Sigmoid colon (tissue), 7 donors: Measurements from ENCODE around the gene VWA1. TPM values are rescaled to one million over a fixed set of nuclear protein-coding genes. Genes with fewer than 3 reads are reported as not detected.
"Not testable (repeated sequence)": the region's sequence is repeated elsewhere in the genome, so short reads cannot be mapped to it uniquely, and the experiment has no call there.

Source experiments
- DNase-seq: peaks from one replicate; pipeline ENCODE4 v3.0.0-alpha.2; 2019
- H3K27ac ChIP-seq, 4 donors: fragments of 200-600 bp; sonication (generic); one replicate each; pipeline ENCODE4 v1.5.1; 2016 to 2019; ENCODE audit warnings: mild to moderate bottlenecking in 1 of 4
- H3K27me3 ChIP-seq, 3 donors: fragments of 200-600 bp; sonication (generic); one replicate each; pipeline ENCODE4 v1.5.1; 2019; ENCODE audit warnings: mild to moderate bottlenecking in 1 of 3
- H3K36me3 ChIP-seq, 4 donors: fragments of 200-600 bp; sonication (generic); one replicate each; pipeline ENCODE4 v1.5.1; 2016 to 2019
- H3K4me1 ChIP-seq, 4 donors: fragments of 200-600 bp; sonication (generic); one replicate each; pipeline ENCODE4 v1.5.1; 2017 to 2019
- H3K4me3 ChIP-seq, 4 donors: fragments of 200-600 bp; sonication (generic); one replicate each; pipeline ENCODE4 v1.5.1; 2017 to 2019; ENCODE audit warnings: mild to moderate bottlenecking in 2 of 4, moderate library complexity in 1 of 4
- H3K9me3 ChIP-seq, 4 donors: fragments of 200-600 bp in 3 of 4; sonication (generic) in 3 of 4; one replicate each; pipeline versions ENCODE4 v1.5.1 to v1.6.1; 2013 to 2019
- EP300 ChIP-seq, 4 donors: sonication (generic); formaldehyde crosslinking; IDR thresholded peaks; one replicate each; pipeline ENCODE4 v1.6.1; 2017; ENCODE audit warnings: antibody characterized with exemption in 4 of 4
- POLR2A ChIP-seq, 2 donors: fragments of 450-650 bp; IDR thresholded peaks; one replicate each; pipeline ENCODE4 v1.6.1; 2016; ENCODE audit warnings: antibody characterized with exemption in 2 of 2, mild to moderate bottlenecking in 2 of 2, moderate library complexity in 2 of 2
- POLR2AphosphoS5 ChIP-seq, 4 donors: sonication (generic); formaldehyde crosslinking; IDR thresholded peaks; one replicate each; pipeline ENCODE4 v1.6.1; 2017; ENCODE audit warnings: antibody characterized with exemption in 4 of 4
- WGBS, 2 donors: extraction: QIAGEN DNeasy Blood & Tissue Kit; methylation state at CpG; one replicate each; pipeline ENCODE4 v1.1.7; 2013; 5-methylcytosine and 5-hydroxymethylcytosine counted together
- intact Hi-C: fragments of 100-400 bp; cut with DNase I; formaldehyde crosslinking; loops from one replicate; pipeline ENCODE4 v1.15.1; 2023
- polyA plus RNA-seq, 3 donors: library from polyadenylated mRNA; stranded (reverse); fragments of 200-250 nt; gene quantifications; one replicate each; pipeline ENCODE4 v1.2.3, GENCODE V29; 2013
- total RNA-seq, 4 donors: library from RNA; depleted of rRNA; stranded (reverse); fragments of >200 nt; gene quantifications; one replicate each; pipeline ENCODE4 v1.1.0, GENCODE V29; 2016
- TF ChIP-seq, protein P1 (sequence below), 4 experiments: fragments of 450-650 bp in 3 of 4; fragments of 200-600 bp in 1 of 4; IDR thresholded peaks; one replicate each; pipeline ENCODE4 v1.5.1; 2016 to 2019; ENCODE audit warnings: antibody characterized with exemption in 4 of 4, mild to moderate bottlenecking in 3 of 4, moderate library complexity in 2 of 4
- donor health status: healthy with polysubstance abuse.
- donor health status: Bipolar disorder and iron deficiency.
- donor health status: healthy.

VWA1 gene
- total and polyA plus RNA-seq, 7 donors = 2.4 to 107 (median 47.1) TPM

DNA sequence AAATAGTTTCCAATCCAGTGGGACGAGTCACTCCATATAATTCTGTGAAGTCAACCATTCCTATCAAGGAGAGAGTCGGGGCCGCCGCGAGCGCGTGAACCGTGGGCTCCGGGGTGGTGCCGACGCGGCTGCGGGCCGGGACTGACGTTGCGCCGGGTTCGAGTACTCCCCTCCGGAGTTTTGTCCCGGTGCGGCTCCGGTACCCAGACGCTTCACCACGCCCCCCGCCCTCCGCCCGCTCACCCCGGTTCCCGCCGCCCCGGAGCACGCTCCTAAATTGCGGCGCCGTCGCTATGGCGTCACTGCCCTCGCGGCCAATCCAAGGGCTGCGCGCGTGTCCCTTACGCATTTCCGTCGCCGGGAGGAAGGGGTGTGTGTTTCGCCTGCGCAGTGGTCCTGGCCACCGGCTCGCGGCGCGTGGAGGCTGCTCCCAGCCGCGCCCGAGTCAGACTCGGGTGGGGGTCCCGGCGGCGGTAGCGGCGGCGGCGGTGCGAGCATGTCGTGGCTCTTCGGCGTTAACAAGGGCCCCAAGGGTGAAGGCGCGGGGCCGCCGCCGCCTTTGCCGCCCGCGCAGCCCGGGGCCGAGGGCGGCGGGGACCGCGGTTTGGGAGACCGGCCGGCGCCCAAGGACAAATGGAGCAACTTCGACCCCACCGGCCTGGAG, 36.0 kb downstream of the VWA1 start, which contains the start of gene ATAD3B:
Gene ATAD3B (plus strand): TSS at position 377 of the 664 bp plus-strand sequence. CDS start 120 bp downstream, at position 497.
- no peaks in the 10 kb centered on the region for H3K27me3 ChIP-seq
- peak within 1 kb of the TSS; percentile 62 to 94 (median 80) for H3K4me3 ChIP-seq
- DNase-seq = peak; percentile 97
- WGBS, 2 donors = 0 to 1% methylated on average over 87 of the region's 87 CpGs
- H3K9me3 ChIP-seq = no peaks in the 10 kb centered on the region
- peaks cover 0 to 24% (median 20%) of the 10 kb centered on the region in 4 donors for H3K4me1 ChIP-seq
- intact Hi-C loops = no loop called here
- H3K36me3 ChIP-seq = no peaks in the 10 kb centered on the region
- TF ChIP-seq POLR2AphosphoS5 (IDR thresholded peaks at IDR 0.05) (peak; percentile 65 to 85 (median 74)), EP300 (IDR thresholded peaks at IDR 0.05) (peak in 1 of 4 donors; percentile 69), POLR2A (IDR thresholded peaks at IDR 0.05) (peak in 1 of 2 donors; percentile 34)
- TF ChIP-seq, protein P1, sequence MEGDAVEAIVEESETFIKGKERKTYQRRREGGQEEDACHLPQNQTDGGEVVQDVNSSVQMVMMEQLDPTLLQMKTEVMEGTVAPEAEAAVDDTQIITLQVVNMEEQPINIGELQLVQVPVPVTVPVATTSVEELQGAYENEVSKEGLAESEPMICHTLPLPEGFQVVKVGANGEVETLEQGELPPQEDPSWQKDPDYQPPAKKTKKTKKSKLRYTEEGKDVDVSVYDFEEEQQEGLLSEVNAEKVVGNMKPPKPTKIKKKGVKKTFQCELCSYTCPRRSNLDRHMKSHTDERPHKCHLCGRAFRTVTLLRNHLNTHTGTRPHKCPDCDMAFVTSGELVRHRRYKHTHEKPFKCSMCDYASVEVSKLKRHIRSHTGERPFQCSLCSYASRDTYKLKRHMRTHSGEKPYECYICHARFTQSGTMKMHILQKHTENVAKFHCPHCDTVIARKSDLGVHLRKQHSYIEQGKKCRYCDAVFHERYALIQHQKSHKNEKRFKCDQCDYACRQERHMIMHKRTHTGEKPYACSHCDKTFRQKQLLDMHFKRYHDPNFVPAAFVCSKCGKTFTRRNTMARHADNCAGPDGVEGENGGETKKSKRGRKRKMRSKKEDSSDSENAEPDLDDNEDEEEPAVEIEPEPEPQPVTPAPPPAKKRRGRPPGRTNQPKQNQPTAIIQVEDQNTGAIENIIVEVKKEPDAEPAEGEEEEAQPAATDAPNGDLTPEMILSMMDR (IDR thresholded peaks at IDR 0.05) = no peak
- H3K27ac ChIP-seq = peak within 1 kb of the TSS; percentile 74 to 88 (median 85)

DNA sequence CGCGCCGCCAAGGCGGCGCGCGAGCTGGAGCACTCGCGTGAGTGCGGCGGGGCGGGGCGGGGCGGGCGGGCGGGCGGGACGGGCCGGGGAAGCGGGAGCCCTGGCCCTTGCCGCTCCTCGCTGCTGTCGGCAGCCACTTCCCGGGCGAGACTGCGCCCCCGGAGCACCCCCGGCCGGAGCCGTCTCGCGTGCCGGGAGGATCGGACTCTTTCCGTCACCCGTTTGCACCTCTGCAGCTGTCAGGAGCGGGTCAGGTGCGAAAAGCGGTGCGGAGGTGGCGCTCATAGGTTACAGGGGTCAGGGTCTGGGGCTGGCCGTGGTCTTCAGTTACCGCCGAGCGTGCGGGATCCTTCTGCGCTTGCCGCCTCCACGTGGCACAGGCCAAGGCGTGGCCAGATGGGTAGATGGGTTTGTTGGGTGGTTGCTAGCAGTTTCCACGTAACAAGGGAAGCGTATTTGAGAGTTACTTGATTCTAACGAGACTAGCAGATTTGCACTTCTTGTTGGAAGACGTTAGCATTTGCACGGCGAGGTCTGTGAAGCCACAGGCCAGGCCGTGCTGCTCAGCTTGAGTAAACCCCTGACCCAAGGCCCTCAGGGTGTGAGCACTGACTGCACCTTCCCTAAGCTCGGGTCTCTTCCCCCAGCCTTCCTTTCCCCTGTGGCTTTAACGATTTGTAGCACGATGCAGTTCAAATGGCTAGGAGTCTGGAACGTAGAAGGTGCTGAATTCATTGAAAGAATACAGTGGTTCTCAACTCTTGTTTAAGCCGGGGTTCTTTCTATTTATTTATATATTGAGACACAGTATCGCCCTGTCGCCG, 36.8 kb downstream of the VWA1 start:
- Histone ChIP-seq H3K4me1 (peaks cover 0 to 24% (median 20%) of the 10 kb centered on the region in 4 donors), H3K4me3 (peak overlapping the region; percentile 62 to 94 (median 80)), H3K27ac (peak overlapping the region; percentile 41 to 88 (median 85))
- H3K9me3 ChIP-seq, H3K27me3 ChIP-seq, intact Hi-C loops, H3K36me3 ChIP-seq, DNase-seq: not testable (repeated sequence)
- WGBS, 2 donors = 1 to 3% methylated on average over 54 to 55 of the region's 65 CpGs

DNA sequence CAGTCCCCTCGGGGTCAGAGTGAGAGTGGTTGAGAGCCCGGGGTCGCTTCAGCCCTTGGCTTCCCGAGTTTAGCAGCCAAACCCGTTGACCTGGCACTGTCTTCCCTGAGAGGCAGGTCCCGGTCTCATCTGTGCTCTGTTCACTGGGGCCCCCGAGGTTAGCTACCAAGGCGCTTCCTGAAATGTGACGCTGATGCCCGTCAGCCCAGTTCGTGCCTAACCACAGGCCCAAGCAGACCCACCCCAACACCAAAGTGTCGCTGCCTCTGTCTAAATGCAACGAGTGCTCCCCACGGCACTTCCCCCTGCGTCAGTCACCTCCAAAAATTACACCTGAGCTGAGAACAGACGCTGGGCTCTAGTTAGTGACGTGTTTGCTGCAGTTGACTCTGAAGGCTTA, 40.5 kb downstream of the VWA1 start:
- 74 to 90% methylated on average over 15 to 16 of the region's 17 CpGs for WGBS, 2 donors
- intact Hi-C loops = not testable (repeated sequence)

DNA sequence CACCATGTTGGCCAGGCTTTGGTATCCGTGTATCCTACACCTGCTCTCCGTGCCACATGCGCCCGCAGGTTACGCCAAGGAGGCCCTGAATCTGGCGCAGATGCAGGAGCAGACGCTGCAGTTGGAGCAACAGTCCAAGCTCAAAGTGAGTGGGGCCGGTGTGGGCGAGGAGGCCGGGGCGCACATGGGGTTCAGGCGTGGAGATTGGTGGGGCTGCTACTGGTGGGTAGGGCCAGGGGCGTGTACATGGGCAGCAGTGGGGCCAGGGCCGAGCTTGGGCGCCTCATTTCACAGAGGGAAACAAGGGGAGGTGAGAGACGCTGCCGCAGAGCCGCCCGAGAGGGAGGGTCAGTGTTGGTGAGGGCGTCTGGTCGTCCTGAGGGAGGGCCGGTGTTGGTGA, 41.7 kb downstream of the VWA1 start:
- TF ChIP-seq POLR2AphosphoS5 (IDR thresholded peaks at IDR 0.05) (no peak), POLR2A (IDR thresholded peaks at IDR 0.05) (no peak), EP300 (IDR thresholded peaks at IDR 0.05) (no peak)
- TF ChIP-seq, protein P1 (IDR thresholded peaks at IDR 0.05) = no peak

More for the DNA sequence above, 40.5 kb downstream of the VWA1 start:
- not testable (repeated sequence) for H3K9me3 ChIP-seq, DNase-seq, H3K27me3 ChIP-seq, H3K27ac ChIP-seq, H3K4me3 ChIP-seq
- peaks cover 11 to 32% (median 20%) of the 10 kb centered on the region in 4 donors for H3K36me3 ChIP-seq
- peaks cover 0 to 18% (median 15%) of the 10 kb centered on the region in 4 donors for H3K4me1 ChIP-seq

DNA sequence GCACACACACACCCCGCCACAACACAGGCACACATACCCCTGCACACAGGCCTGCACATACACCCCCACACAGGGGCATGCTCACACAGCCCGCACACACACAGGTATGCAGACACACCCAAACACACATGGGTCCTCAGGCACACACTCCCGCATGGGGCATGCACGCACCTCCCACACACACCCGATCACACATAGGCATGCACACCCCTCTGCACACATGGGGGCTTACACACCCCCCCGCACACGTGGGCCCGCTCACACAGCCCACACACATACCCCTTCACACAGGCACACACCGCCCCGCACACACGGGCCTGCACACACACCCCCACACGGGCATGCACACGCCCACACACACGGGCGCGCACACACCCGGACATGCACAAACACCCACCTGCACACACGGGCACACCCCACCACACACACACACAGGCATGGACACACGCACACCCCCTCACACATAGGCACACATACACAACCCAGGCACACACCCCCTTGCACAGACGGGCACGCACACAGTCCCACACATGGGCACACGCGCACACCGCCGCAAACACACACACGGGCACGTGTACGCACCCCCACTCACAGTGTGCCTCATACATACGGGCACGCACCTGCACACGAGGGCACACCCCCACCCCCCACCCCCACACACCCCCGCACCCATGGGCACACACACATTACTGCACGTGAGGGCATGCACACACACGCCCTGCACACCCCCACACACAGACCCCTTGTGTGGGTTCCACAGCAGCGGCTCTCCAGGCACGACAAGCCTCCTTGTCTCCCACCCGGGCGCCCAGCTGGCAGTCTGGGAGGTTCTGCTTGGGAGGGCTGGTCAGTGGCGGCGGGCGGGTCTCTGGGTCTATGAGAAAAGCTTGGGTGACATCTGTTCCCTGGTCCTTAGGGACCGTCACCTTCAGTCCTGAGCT, 44.3 kb downstream of the VWA1 start:
- Histone ChIP-seq H3K4me1 (no peaks in the 10 kb centered on the region), H3K27ac (no peak overlapping the region), H3K9me3 (no peaks in the 10 kb centered on the region), H3K4me3 (no peak overlapping the region), H3K27me3 (no peaks in the 10 kb centered on the region), H3K36me3 (peaks cover 26 to 56% (median 41%) of the 10 kb centered on the region in 4 donors)
- intact Hi-C loops = no loop called here
- WGBS, 2 donors = 95% methylated on average over 42 of the region's 42 CpGs
- no peak for DNase-seq
- TF ChIP-seq EP300 (IDR thresholded peaks at IDR 0.05) = no peak
- TF ChIP-seq, protein P1 (IDR thresholded peaks at IDR 0.05) = no peak
- TF ChIP-seq POLR2AphosphoS5 (IDR thresholded peaks at IDR 0.05) = no peak
- no peak for TF ChIP-seq POLR2A (IDR thresholded peaks at IDR 0.05)

More for the DNA sequence above, 41.7 kb downstream of the VWA1 start:
- DNase-seq = no peak
- H3K4me3 ChIP-seq = no peak overlapping the region
- H3K9me3 ChIP-seq = no peaks in the 10 kb centered on the region
- H3K36me3 ChIP-seq = peaks cover 12 to 38% (median 26%) of the 10 kb centered on the region in 4 donors
- no peaks in the 10 kb centered on the region for H3K27me3 ChIP-seq
- peaks cover 0 to 17% (median 15%) of the 10 kb centered on the region in 4 donors for H3K4me1 ChIP-seq
- WGBS, 2 donors = 96 to 97% methylated on average over 22 of the region's 22 CpGs
- no peak overlapping the region for H3K27ac ChIP-seq
- intact Hi-C loops = no loop called here

DNA sequence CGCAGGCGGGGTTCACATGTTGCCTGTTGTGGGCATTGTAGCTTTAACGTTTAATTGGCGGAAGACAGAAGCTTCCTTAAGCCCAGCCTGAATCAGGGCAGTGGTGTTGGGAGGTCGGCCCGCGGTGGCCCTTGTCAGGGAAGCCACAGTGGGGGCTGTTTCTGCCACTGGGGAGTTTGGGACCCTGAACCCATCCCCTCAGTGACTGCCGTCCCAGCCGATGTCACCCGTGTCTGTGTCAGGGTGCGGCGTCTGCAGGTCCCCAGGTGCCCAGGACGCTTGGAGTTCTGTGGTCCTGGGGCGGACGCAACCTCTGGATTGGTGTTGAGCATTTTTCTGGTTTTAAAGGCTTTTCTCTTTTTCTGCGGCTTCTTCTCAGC, 45.0 kb downstream of the VWA1 start:
- DNase-seq, H3K9me3 ChIP-seq, H3K4me3 ChIP-seq, H3K27ac ChIP-seq, H3K27me3 ChIP-seq, H3K4me1 ChIP-seq, intact Hi-C loops: not testable (repeated sequence)
- H3K36me3 ChIP-seq = peaks cover 26 to 60% (median 41%) of the 10 kb centered on the region in 4 donors
- 96 to 97% methylated on average over 16 of the region's 16 CpGs for WGBS, 2 donors

DNA sequence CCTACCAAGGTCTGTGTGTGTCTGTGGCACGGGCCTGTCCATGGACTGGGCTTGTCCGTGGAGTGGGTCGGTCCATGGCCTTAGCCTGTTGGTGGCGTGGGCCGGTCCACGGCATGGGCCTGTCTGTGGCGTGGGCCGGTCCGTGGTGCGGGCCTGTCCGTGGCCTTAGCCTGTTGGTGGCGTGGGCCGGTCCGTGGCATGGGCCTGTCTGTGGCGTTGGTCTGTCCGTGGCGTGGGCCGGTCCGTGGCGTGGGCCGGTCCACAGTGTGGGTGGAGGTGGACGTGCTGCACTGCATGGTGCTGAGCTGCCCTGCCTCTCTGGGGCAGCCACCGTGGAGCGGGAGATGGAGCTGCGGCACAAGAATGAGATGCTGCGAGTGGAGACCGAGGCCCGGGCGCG, 46.3 kb downstream of the VWA1 start:
- peaks cover 26 to 73% (median 45%) of the 10 kb centered on the region in 4 donors for H3K36me3 ChIP-seq
- intact Hi-C loops, H3K27me3 ChIP-seq, H3K4me3 ChIP-seq, H3K9me3 ChIP-seq, H3K4me1 ChIP-seq, DNase-seq, H3K27ac ChIP-seq: not testable (repeated sequence)
- WGBS, 2 donors = 97 to 98% methylated on average over 30 of the region's 30 CpGs
